8988T (cell line): ENCODE measurements around the gene CC2D2A.

Experiments
- DNase-seq: peaks from one replicate; pipeline ENCODE4 v3.0.0; 2011

CC2D2A gene

DNA sequence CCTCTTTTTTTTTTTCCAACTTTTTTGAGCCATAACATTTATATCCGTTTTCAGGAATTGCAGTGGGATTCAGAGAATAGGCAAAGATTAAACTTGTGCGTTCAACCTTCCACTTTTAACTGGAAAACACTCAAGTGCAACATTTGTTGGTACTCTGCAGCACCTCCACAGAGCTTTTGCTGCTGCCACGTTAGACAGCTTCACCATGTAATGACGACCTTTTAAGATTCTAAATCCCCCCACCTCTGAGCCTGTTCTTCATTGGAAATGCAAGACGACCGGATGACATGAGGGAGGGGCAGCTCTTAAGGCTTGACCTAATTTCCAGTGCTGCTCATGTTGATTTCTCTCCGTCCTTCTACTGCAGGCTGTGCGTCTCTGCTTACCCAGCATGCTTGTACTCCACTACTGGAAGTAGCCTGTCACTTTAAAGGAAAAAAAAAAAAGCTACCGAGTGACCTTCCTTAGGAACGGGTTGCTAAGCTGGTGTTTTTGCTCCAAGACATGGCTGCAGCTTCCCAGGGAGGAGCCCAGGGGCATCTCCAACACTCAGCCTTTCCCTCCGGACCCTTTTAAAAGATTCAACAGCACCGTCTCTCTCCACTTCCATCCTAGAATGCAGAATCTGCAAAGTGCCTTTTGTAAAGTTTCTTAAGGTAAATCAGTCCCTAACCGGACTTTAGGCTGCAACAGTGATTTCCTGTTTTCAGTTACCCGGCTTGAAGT is at the start of gene CC2D2A:
Gene CC2D2A, plus strand, starts transcription at position 481 of the 726 bp plus-strand sequence. CDS start 6,051 bp downstream, outside the sequence.
- no peak for DNase-seq

DNA sequence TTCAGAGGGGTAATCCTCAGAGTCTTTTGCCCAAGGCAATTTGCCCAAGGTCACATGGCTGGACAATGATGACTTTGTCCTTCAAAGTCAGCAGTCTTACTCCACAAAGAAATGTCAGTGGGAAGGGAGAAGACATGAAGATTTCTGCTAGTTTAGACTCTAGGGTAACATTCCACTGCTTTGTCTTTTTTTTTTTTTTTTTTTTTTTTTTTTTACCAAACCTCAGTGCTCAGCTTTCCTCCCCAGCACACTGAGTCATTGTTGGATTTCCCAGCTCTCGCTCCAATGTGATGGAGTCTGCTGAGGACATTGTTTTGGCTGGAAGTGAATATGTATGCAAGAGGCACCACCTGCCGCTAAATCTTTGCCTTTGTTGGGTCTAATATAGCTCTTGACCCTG is 49.0 kb upstream of the CC2D2A start:
- DNase-seq = no peak

DNA sequence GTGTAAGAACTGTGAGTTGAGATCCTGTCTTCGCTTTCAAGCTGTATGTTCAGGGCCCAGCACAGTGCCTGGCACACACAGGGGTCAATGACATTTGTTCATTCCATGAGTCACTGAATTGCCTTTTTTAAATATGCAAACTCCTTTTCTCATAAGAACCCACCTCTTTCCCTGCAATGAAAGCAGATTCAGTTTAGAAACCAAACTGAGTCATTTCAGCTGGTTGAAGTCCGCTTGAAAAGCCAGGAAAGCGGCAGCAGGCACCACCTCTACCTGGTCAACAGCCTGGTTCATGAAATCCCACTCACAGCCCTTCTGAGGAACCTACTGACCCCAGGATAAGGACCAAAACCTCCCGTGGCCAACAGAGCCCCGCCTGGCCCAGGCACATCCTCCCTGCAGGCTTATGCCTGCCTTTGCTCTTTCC is 46.4 kb upstream of the CC2D2A start:
- no peak for DNase-seq

DNA sequence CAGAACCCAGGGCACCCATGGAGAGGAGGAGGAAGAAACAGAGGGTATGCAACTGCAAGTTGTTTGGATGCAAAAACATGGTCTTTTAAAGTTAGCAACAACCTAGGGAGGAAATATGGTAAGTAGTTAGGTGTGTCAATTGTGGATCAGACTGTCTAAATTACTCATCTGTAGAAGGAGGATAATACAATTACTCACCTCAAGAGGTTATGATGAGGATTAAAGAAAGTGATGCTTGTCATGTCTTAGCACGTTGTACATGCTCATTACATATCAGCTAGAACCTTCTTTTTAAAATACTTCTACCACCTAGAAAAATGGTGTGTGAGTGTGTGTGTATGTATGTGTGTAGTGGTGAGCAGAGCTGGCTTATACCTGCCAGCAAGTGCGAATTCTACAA is 44.2 kb upstream of the CC2D2A start:
- DNase-seq = no peak

DNA sequence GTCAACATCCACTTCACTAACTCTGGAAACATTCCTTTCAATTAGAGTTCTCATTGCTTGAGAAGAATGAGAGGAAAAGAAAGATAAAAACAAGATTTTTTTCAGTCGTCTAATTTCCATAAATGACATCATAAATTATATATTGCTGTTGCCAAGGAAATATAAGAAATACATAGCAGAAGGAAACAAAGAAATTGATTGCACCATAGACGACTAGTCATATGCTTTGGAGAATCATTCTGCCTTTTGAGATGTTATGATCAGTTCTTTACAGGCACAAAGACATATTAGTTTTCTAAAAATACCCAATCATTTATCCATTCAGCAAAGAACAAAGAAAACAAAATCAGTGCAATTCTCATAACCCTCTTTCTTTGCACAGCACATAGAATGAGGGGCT is 42.5 kb upstream of the CC2D2A start:
- DNase-seq = no peak

DNA sequence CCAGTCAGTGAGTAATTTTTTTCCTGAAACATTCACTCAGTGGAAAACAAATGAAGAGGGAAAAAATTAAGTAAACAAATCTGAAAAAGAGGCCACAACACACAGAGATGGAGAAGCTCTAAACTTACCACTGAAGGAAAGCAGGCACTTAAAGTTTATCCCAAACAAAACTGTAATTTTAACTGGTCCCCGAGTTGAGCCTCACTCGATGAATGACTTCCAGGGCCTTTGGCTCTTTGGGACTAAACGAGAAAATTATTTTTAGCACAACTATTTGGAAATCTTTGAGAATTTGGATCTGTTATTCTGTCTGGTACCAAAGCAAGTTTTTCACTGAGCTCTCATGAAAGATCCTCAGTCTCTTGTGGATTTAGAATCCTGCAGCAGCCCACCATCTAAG is 42.0 kb upstream of the CC2D2A start, which contains the start of gene C1QTNF7:
Gene C1QTNF7, plus strand, starts transcription at position 333 of the 400 bp plus-strand sequence. CDS start 7,711 bp downstream, outside the sequence.
- DNase-seq = no peak

DNA sequence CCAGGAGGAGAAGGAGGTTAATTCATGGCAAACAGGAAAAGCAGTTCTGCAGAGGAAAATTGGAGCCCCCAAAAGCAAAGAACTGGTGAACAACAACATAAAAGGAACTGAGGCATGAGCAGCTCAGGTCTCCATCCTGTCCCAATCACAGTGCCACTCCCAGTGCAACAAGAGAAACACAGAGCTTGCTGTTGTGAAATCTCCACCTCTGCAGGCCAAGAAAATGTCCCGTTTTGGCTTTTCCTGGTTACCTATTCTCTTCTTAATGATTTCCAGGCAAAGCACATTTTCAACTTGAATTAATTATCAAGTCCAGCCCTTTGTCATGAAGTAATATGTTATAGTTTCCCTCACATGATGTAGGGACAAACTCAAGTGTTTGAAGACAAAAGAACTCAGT is 41.1 kb upstream of the CC2D2A start:
- DNase-seq = no peak

DNA sequence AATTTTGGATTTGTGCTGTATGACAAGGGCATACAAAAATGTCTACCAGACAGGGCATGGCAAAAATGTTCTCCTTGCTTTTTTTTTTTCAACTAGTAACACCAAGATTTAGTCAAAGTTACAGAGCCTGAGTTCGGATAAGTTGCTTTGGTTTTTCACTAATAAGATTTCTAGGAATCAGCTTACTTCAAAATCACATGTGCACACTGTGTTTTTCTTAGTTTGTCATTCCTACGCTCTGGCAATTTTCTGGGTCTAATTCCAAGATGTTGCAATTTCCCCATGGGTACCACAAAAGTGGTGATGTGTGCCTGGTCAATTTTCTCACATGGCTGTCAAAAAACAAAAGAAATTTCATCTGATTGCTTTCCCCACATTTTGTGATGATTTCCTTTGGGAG is 35.6 kb upstream of the CC2D2A start:
- DNase-seq = no peak

DNA sequence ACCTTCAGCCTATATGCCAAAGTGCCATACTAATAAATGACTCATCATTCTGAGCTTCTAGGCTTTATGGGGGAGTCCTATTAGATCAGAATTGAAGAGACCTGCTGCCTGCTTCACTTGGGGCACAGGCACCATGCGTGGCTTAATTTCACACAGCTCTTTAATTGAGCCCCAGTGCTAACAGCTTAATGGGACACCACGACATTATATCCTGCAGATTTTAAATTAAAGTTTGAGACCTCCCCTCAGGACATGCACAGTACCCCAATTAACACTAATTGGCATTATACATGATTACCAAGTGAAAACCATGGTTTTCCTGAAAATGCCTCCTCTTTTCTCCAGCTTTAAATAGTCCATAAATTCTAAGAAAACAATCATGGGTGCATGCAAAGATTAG is 35.0 kb upstream of the CC2D2A start:
- DNase-seq = no peak

DNA sequence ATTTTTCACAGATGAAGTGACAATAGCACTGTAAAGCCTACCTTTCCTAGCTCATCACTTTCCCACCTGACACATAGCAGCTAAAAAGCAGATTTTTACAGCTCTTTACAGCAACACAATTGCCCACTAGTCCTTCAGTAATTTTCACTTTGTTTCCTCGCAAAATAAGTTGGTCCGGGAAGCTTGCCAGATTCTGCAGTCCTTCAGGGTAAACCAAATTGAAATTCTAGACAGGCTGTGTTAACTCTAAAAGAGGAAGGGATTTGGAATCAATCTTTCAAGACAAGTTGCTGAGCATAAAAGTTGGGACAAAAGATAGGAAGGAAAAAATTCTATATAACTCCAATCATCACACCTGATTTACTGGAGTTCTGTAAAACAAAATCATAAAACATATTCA is 33.2 kb upstream of the CC2D2A start:
- DNase-seq = no peak

DNA sequence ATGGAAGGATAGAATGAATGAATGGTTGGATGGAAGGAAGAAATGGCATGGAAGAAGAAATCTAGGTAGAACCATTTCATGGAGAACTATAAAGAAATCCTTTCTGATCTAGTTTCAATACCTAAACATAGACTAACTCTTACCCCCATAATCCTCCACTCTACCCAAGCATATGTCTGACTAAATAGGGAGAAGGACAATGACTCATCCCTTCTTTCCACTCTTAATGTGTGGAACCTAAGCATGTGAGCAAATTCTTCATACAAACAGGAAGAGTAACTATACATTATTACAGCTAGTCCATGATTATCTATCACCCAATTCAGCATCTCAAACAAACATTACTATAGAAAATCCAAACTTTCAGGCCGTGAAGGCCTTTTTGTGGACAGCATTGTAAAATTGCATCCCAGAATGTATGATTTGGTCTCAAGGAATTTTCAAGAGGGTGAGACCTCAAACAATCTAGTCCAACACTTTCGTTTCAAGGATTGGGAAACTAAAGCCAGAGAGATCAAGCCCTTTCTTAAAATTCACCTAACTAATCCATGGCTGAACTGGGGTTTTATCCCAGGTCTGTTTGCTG is 30.6 kb upstream of the CC2D2A start:
- no peak for DNase-seq

DNA sequence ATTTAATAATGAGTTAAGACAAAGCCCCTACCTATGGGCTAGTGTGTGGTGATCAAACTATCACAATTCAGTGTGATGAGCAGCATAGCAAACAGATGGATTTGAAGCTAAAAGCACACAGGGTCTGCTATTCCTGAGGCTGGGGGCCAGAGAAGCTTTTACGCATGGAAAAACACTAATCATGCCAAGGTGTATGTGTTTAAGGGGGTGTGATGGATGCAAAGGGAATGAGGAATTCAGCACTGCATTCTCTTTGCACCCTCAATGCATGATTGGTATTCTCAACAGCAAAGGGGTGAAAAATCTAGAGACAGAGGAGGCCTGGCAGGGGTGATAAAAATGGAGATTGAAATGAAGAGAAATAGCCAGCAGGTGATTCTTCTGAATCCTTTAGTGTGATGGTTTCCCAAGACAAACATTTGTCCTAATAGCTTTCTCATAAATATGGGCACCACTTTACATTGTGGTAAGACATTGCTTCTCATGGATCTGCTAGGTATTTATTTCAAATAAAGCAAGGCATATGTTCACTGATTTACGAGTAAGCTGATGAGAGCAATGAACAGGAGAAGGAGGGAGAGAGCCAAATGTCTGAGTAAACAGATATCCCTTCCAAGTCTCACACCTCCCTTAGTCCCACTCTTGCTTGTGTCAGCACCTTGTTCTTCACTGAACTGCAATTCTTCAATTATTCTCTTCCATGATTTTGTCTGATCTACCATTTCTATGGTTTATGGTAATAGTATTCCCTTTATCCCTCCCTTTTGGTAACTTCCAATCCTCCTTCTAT is 26.1 kb upstream of the CC2D2A start:
- DNase-seq = no peak

DNA sequence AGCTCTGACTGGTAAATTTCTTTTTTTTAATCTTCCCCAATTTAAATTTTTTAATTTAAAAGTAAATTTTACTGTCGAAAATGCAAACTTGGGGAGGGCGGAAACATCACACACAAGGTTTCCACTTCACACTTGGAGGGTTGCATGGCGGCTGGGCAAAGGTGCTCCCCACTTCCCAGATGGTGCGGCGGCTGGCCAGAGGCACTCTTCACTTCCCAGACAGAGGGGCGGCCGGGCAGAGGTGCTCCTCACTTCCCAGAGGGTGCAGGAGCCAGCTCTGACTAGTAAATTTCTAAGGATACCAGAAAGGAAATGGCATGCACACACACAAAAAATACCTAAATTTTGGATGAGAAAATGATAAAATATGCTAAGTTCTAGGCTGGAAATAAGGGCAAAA is 25.4 kb upstream of the CC2D2A start:
- no peak for DNase-seq

DNA sequence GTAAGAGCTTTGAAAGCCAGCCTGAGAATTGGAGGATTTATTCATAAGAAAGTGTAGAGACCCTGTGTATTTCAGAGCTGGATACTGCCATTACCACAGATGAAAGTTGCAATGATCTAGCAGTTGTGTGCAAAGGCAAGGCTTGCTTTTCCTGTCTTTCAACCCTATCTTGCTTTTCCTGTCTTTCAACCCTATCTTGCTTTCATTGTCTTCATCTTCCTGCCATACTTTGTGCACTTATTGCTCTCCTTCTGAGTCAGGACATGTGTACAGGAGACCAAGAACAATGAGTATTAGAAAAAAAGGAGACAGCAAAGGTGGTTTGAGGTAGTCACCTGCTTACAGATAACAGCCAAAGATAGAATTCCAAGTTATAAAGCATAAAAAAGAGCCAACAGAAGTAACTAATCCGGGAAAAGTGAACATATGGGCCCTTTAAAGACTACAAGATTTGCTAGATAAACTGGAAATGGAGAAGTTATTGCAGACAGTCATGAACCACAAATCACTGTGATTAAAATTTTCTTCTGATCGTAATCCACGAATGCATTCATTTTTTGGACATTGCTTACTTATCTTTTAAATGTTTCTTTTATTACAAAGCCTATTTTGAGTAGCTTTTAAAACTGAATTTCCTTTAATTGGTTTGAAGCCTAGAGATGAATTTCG is 24.7 kb upstream of the CC2D2A start:
- no peak for DNase-seq

DNA sequence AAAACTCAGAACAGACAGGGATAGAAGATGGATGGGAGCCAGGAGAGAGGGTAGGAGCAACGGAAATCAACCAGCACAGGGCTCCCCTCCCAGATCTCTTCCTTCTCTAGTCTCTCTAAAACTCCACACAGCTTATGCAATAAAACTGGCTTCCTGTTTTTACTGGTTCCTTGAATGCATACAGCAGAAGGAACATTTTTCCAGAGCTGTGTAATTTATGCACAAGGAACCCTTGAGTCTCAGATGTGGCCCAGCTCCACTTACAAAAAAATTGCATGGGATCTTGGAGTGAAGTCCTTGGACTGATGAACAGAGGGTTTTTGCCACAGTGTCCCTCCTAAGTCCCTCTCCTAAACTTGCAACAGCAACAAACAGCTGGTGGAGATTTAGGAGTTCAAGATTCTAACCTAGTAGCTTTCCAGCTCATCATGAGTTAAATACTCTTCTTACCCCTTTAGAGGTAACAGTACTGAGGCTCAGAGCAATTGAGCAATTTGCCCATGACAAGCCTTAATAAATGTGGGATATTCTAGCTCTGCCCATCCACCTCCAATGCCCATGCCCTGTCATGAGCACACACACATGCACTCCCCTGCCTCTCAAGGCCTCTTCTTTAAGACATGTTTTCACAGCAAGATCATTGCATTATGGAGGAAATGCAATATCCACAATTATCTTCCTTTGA is 18.4 kb upstream of the CC2D2A start:
- no peak for DNase-seq

DNA sequence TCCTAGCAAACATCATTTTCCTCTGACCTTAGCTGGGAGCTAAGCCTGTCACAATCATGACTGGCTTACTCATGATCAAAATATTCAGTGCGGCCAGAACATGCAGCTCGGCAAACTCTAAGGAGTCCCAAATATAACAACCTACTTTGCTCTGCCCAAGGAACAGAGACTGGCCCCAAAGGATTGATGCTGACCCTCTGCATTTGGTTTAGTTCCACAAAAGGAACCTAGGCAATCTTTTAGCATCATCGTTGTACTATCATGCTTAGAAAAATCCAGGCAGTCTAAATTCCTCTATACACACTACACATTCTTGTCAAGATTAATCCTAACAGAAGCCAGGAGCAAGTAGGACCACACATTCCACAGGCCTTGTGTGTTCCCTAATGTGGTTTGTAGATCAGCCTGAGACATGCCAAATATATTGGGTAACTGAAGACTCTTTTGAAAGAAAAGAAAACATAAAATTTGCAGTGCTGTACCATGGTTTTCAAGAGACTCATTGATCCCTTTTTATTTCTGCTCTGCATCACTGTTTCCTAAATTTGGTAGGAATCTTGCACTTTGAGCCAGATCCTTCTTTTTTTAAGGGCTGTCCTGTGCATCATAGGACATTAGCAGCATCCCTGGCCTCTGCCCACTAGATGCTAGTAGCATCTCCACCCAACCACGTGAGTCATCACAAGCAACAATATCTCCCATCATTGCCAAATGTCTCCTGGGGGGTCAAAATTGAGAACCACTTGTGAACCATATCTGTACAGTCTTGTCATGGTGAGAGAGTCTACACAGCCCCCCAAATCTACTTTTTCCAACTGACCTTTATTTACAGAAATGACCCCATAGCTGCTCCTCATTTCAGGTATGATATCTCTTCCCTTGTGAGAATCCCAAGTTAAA is 17.6 kb upstream of the CC2D2A start:
- no peak for DNase-seq

DNA sequence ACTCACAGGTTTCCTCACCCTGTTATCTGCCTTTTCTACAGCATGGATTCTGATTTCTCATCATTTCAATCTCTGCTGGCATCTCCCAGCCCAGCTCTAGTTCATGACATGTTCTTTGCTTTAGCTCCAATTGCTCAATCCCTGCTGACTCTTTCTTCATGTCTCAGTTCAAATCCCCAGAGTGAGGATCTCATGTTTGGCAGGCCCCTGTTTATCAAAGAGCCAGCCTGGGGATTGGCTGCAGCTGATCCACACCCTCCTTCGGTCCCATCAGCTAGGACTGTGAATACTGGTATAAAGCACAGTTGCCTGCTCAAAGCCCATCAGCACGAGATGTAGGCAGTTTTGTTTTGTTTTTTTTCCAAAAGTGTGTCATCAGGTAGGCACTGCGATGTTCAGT is 14.4 kb upstream of the CC2D2A start:
- no peak for DNase-seq

DNA sequence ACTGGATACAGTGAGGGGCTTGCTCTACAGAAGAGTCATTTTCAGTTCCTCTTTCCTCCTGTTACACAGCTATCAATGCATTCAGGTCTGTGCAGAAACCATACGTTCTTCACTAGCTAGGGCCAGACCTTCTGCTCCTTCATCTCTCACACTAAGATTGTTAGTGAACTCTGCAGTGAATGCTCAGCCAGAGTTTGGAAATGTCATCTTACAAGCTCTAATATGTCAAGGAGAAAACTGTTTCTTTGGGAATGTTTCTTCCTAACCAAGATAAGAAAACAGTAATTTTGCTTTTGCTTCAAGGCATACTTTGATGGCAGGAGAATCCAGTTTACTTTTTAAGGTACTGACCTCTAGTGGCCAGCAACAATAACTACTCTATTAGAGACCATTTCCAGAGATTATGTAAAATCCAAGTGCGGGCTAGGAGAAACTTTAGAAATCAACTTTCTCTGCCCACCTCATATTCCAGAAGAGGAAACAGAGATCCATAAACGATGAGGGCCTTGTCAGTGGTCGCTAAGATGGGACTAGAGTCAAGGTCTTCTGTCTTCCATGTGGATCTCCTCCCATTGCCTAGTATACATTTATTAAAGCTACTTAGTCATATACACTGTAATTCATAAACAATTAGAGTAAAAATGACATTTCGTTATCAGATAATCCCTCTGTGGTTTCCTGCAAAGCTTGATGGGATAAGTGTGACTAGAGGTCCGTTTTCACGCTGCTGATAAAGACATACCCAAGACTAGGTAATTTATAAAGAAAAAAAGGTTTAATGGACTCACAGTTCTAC is 12.1 kb upstream of the CC2D2A start:
- DNase-seq = no peak

DNA sequence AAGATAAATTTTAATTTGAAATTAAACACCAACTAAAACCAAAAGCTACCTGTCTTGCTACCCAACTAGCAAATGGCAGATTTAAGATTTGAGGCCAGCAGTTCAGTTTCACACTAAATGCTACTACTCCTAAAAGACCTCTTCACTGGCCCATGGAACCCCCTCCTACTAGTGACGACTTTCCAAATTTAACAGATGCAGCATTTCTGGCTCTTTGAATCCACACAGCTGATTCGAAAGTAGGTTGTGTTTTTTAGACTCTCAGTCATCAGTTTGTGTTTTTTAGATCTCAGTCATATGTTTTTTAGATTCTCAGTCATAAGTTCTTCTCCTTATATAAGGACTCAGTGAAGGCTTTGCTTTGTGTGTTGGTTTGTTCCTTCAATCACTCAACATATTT is 11.1 kb upstream of the CC2D2A start:
- DNase-seq = no peak

DNA sequence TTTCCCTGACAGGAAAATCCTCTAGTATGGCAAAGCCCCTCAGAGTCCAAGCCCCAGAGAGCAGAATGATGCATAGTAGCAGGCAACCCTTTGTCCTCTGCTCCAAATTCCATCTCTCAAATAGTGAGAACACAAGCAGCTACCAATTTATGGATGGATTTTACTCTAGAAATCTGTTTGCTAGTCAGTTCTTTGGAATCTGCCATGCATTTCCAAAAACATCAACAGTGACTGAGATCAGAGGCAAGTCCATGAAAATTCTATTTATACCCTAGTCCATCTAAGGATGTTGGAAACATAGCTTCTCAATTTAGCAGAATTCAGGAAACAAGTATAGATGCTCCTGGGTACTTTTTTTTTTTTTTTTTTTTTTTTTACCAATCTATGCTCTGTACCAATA is 10.0 kb upstream of the CC2D2A start:
- no peak for DNase-seq

DNA sequence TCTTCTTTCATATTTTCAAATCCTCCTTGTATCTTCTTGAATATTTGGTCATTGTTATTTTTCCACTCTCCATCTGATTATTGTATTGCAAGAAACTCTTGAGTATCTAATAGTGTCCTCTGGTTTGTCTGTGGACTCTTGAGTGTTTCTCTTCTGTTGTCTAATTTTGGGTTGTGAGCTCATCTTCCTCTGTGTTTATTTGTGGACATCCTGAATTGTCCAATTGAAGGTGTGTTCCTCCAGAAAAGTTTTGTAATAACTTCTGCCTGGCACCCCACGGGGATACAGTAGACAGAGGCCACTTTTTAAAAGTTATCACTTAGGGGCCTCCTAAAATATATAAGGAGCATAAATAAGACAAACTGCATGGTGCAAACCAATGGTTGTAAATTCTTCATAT is 3.1 kb upstream of the CC2D2A start:
- no peak for DNase-seq
